Colonic mucosa (tissue), 4 donors: ENCODE results near the gene ERI2. TPM values are rescaled to one million over a fixed set of nuclear protein-coding genes. Genes with fewer than 3 reads are reported as not detected.

ENCODE experiments used
- DNase-seq: peaks from one replicate; pipeline ENCODE4 v3.0.0-alpha.2; 2020
- H3K27ac ChIP-seq: fragments of 200-600 bp; one replicate; pipeline ENCODE4 v1.8.0; 2021
- H3K27me3 ChIP-seq: fragments of 200-600 bp; one replicate; pipeline ENCODE4 v1.8.0; 2021
- H3K36me3 ChIP-seq: fragments of 200-600 bp; one replicate; pipeline ENCODE4 v1.8.0; 2021
- H3K4me1 ChIP-seq: fragments of 200-600 bp; one replicate; pipeline ENCODE4 v1.8.0; 2021; ENCODE audit warnings: mild to moderate bottlenecking
- H3K4me3 ChIP-seq: fragments of 200-600 bp; one replicate; pipeline ENCODE4 v1.8.0; 2021
- H3K9ac ChIP-seq, 2 donors: one replicate each; pipeline ENCODE4 v1.7.0; 2013; ENCODE audit warnings: control low read depth in 2 of 2, low read depth in 2 of 2, low read length in 2 of 2
- H3K9me3 ChIP-seq: fragments of 200-600 bp; one replicate; pipeline ENCODE4 v1.8.0; 2021
- intact Hi-C: fragments of 100-400 bp; cut with DNase I; formaldehyde crosslinking; loops from one replicate; pipeline ENCODE4 v1.14.1; 2022
- total RNA-seq, 2 donors: library from RNA; stranded (reverse); fragmentation: NEBNext Ultra II Directional in 1 of 2; extraction: Animal tissue kit (Norgen Biotek cat#: 25700) in 1 of 2; gene quantifications; one replicate each; pipeline ENCODE4 v1.2.1, GENCODE V29; 2021
- TF ChIP-seq, protein P1 (sequence below): fragments of 200-600 bp; IDR thresholded peaks from one replicate; pipeline ENCODE4 v1.8.0; 2022; ENCODE audit warnings: antibody characterized with exemption, mild to moderate bottlenecking
- donor health status: healthy.
- donor health status: DM: no; HTN: no; CAD: no.
- donor health status: DM: no; HTN: no; CAD: no.

The ERI2 gene
- total RNA-seq, 2 donors from 2014 or later = 28.7 to 43.8 TPM

DNA sequence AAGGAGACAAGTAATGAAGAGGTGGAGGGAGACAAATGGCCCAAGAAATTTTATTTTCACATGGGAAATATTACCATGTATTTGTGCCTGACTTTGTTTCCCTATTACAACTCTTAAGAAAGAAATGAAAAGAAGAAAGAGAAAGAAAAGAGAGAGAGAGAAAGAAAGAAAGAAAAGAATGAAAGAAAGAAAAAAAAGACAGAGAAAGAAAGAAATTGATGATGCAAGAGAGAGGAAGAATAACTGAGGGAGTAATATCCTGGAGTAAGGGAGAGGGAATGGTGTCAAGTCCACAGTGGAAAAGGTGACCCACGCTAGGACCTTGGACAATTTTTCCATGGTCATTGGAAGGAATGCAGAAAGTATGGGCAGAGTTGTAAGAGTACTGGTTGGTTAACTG, 52.5 kb downstream of the ERI2 start:
- no peak overlapping the region for H3K27ac ChIP-seq
- H3K27me3 ChIP-seq = no peaks in the 10 kb centered on the region
- no peak for DNase-seq
- no peak overlapping the region for H3K9ac ChIP-seq
- H3K9me3 ChIP-seq = no peaks in the 10 kb centered on the region
- H3K4me1 ChIP-seq = no peaks in the 10 kb centered on the region
- TF ChIP-seq, protein P1, sequence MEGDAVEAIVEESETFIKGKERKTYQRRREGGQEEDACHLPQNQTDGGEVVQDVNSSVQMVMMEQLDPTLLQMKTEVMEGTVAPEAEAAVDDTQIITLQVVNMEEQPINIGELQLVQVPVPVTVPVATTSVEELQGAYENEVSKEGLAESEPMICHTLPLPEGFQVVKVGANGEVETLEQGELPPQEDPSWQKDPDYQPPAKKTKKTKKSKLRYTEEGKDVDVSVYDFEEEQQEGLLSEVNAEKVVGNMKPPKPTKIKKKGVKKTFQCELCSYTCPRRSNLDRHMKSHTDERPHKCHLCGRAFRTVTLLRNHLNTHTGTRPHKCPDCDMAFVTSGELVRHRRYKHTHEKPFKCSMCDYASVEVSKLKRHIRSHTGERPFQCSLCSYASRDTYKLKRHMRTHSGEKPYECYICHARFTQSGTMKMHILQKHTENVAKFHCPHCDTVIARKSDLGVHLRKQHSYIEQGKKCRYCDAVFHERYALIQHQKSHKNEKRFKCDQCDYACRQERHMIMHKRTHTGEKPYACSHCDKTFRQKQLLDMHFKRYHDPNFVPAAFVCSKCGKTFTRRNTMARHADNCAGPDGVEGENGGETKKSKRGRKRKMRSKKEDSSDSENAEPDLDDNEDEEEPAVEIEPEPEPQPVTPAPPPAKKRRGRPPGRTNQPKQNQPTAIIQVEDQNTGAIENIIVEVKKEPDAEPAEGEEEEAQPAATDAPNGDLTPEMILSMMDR = no peak
- no peak overlapping the region for H3K4me3 ChIP-seq
- intact Hi-C loops = no loop called here
- H3K36me3 ChIP-seq = no peaks in the 10 kb centered on the region

DNA sequence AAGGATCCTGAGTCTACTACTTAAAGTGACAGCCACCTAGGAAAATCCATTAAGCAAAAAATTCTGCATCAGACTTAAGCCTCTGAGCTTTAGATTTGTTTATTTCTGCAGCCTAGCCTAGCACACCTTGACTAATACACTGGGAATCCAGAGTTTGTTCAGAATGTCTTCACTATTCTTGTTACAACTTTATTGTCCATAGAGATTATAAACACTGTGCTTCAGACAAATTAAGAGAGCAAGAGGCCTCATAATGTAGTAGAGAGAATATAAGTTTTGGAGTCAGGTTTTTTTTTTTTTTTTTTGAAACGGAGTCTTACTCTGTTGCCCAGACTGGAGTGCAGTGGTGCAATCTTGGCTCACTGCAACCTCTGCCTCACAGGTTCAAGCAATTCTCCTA, 55.7 kb downstream of the ERI2 start:
- TF ChIP-seq, protein P1 = no peak
- no peak overlapping the region for H3K4me3 ChIP-seq
- H3K36me3 ChIP-seq = no peaks in the 10 kb centered on the region
- intact Hi-C loops = no loop called here
- H3K9me3 ChIP-seq = no peaks in the 10 kb centered on the region
- H3K27me3 ChIP-seq = no peaks in the 10 kb centered on the region
- no peak for DNase-seq
- no peak overlapping the region for H3K27ac ChIP-seq
- H3K9ac ChIP-seq = no peak overlapping the region
- H3K4me1 ChIP-seq = no peaks in the 10 kb centered on the region

DNA sequence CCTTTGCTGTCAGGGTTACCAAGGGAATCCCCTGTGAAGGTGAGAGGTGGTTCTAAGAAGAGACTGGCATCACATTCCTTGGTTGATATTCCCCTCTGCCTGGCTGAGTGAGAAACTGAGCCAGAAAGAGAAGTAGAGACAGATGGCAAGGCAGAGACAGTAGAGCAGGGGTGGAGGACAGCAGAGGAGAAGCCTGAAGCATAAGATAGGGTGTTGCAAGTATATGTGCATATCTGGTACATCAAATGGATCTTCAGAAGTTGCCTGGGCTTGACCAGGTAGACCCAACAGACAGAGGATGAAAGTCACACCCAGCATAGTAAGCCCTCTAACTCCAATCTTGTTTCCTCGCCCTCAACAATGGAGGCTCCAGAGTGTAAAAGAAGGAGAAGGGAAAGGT, 56.8 kb downstream of the ERI2 start:
- Histone ChIP-seq H3K36me3 (no peaks in the 10 kb centered on the region), H3K27me3 (no peaks in the 10 kb centered on the region), H3K27ac (no peak overlapping the region), H3K9ac (no peak overlapping the region), H3K4me3 (no peak overlapping the region), H3K9me3 (no peaks in the 10 kb centered on the region), H3K4me1 (no peaks in the 10 kb centered on the region)
- no peak for DNase-seq
- TF ChIP-seq, protein P1 = no peak
- intact Hi-C loops = no loop called here

DNA sequence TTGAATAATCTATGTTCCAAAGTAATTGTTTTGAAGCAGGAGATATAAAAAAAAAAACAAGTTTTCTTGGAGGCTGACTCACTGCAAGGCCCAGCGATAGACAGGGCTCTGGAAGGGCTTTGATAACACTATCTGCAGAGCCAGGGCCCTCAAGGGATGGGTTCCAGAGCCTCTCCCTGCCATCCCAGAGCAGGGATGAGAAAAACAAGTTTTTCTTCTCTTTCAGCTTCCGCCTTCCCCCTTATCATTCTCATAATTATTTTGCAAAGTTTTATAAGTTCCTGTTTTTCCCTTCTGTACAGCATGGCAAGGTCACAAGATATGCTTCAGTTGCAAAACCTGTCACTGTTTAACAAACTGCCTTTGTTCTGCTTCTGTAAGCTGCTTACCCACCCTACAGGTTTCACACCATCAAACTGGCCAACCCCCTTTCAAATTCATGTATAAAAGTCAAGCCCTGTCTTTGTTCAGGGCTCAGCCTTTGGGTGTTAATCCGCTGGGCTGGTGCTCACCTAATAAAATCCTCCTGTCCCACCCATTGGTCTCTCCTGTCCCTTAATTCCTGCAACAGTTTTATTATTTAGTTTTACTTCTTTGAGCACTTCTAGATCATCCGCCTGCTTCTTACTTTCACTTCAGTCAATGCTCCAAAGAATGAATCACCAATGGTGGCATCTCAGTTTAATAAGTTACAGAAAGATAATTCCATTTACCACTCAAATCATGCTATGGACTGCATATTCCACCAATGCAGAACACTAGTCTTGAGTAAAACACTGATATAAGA, 59.0 kb downstream of the ERI2 start:
- DNase-seq = peak; percentile 32
- no peaks in the 10 kb centered on the region for H3K36me3 ChIP-seq
- H3K4me1 ChIP-seq = no peaks in the 10 kb centered on the region
- intact Hi-C loops = no loop called here
- H3K27ac ChIP-seq = no peak overlapping the region
- TF ChIP-seq, protein P1 = no peak
- no peaks in the 10 kb centered on the region for H3K9me3 ChIP-seq
- no peak overlapping the region for H3K9ac ChIP-seq
- no peaks in the 10 kb centered on the region for H3K27me3 ChIP-seq
- no peak overlapping the region for H3K4me3 ChIP-seq

DNA sequence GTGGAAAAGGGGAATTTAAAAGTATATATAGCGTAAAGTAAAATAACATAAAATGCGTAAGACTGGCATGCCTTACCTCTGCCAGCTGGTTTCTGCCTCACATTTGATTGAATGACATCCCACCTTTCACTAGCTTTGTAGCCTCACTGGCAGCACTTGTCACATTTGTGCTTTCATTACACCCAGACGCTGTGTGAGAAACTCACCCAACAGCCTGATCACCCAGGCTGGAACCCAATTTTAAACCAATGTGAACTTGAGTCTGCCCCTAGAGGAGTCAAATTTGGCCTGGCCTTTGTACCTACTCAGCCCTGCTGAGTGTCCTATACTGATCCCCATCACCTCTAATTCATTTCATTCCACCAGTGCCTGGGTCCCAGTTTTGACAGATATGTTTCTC, 59.8 kb downstream of the ERI2 start:
- Histone ChIP-seq H3K27ac (no peak overlapping the region), H3K4me1 (no peaks in the 10 kb centered on the region), H3K36me3 (no peaks in the 10 kb centered on the region), H3K27me3 (no peaks in the 10 kb centered on the region), H3K4me3 (no peak overlapping the region), H3K9ac (no peak overlapping the region), H3K9me3 (no peaks in the 10 kb centered on the region)
- TF ChIP-seq, protein P1 = no peak
- intact Hi-C loops = no loop called here
- no peak for DNase-seq

Other genes with a start within 250 kb of the ERI2 start
- gene ACSM2B, start 230.1 kb downstream of the ERI2 start, total RNA-seq = under 1 TPM in 1 of 2 donors, not detected in 1; 0.22 TPM
- under 1 TPM; 0.57 to 0.72 TPM for gene ACSM1, start 108.8 kb downstream of the ERI2 start, total RNA-seq
- gene THUMPD1, start 64.7 kb downstream of the ERI2 start, total RNA-seq = 10 to 100 TPM; 32.8 to 36.8 TPM
- gene ACSM3, start 42.5 kb downstream of the ERI2 start, total RNA-seq = 10 to 100 TPM; 34.9 to 42.8 TPM
- gene REXO5, start 55 bp upstream of the ERI2 start, total RNA-seq = 10 to 100 TPM in 1 of 2 donors, 1 to 10 TPM in 1; 2.9 to 10.9 TPM
- gene DCUN1D3, start 93.9 kb upstream of the ERI2 start, total RNA-seq = 10 to 100 TPM in 1 of 2 donors, 1 to 10 TPM in 1; 6.0 to 15.0 TPM
- 10 to 100 TPM; 17.6 to 21.2 TPM for gene LYRM1, start 94.3 kb upstream of the ERI2 start, total RNA-seq